OCI-LY1 (cell line): ENCODE measurements around the gene CCDC7.

Experiments
- H2AFZ ChIP-seq: fragments of 200-600 bp; sonication (generic), shearing (Covaris generic); 2 replicates; pipeline ENCODE4 v1.6.0; 2014; ENCODE audit warnings: antibody characterized with exemption, mild to moderate bottlenecking, low read length
- H3F3A ChIP-seq: fragments of 200-600 bp; sonication (generic), shearing (Covaris generic); 2 replicates; pipeline ENCODE4 v1.6.0; 2014; ENCODE audit warnings: mild to moderate bottlenecking, antibody characterized with exemption, low read length, moderate library complexity; ENCODE audit not compliant: insufficient read depth
- H3K27ac ChIP-seq: fragments of 200-600 bp; sonication (generic); 2 replicates; pipeline ENCODE4 v1.5.1; 2014; ENCODE audit warnings: low read length, mixed run types, mild to moderate bottlenecking, low read depth; ENCODE audit not compliant: poor library complexity, severe bottlenecking
- H3K27me3 ChIP-seq: fragments of 200-600 bp; sonication (generic); 2 replicates; pipeline ENCODE4 v1.6.0; 2014; ENCODE audit warnings: antibody characterized with exemption, mild to moderate bottlenecking, low read length, moderate library complexity; ENCODE audit not compliant: insufficient read depth
- H3K36me3 ChIP-seq: fragments of 200-600 bp; sonication (generic); 2 replicates; pipeline ENCODE4 v1.6.1; 2014; ENCODE audit warnings: mild to moderate bottlenecking, antibody characterized with exemption, low read length, moderate library complexity, mixed read lengths; ENCODE audit not compliant: insufficient read depth
- H3K4me1 ChIP-seq: fragments of 200-600 bp; sonication (generic); 2 replicates; pipeline ENCODE4 v1.5.1; 2014; ENCODE audit warnings: mild to moderate bottlenecking, low read length, moderate library complexity; ENCODE audit not compliant: insufficient read depth, severe bottlenecking
- H3K4me2 ChIP-seq: fragments of 200-600 bp; sonication (generic), shearing (Covaris generic); 2 replicates; pipeline ENCODE4 v1.6.1; 2014; ENCODE audit warnings: low read length
- H3K4me3 ChIP-seq: fragments of 200-600 bp; sonication (generic); 2 replicates; pipeline ENCODE4 v1.5.1; 2014; ENCODE audit warnings: low read length, low read depth, mild to moderate bottlenecking, mixed read lengths; ENCODE audit not compliant: poor library complexity, severe bottlenecking
- H3K79me2 ChIP-seq: fragments of 200-600 bp; shearing (Covaris generic); 2 replicates; pipeline ENCODE4 v1.6.1; 2016; ENCODE audit warnings: mixed run types, low read length, mixed read lengths; ENCODE audit not compliant: insufficient read depth
- H3K9ac ChIP-seq: fragments of 200-600 bp; sonication (generic), shearing (Covaris generic); 2 replicates; pipeline ENCODE4 v1.6.1; 2014; ENCODE audit warnings: mild to moderate bottlenecking, low read length, mixed read lengths
- H3K9me2 ChIP-seq: fragments of 200-600 bp; sonication (generic), shearing (Covaris generic); 2 replicates; pipeline ENCODE4 v1.6.1; 2014; ENCODE audit warnings: low read depth, mild to moderate bottlenecking, low read length, mixed read lengths
- H3K9me3 ChIP-seq: fragments of 200-600 bp; shearing (Covaris generic); 2 replicates; pipeline ENCODE4 v1.6.1; 2014; ENCODE audit warnings: low read length, mixed read lengths
- H4K20me1 ChIP-seq: fragments of 200-600 bp; sonication (generic), shearing (Covaris generic); 2 replicates; pipeline ENCODE4 v1.6.0; 2016; ENCODE audit warnings: mild to moderate bottlenecking, low read length; ENCODE audit not compliant: insufficient read depth
- CTCF ChIP-seq: fragments of 200-600 bp; sonication (generic), shearing (Covaris generic); IDR thresholded peaks from 2 replicates; pipeline ENCODE4 v1.5.1; 2017; ENCODE audit warnings: mild to moderate bottlenecking, antibody characterized with exemption, low read length, moderate library complexity, mixed read lengths
- EZH2 ChIP-seq: fragments of 200-600 bp; sonication (generic), shearing (Covaris generic); IDR thresholded peaks from 2 replicates; pipeline ENCODE4 v1.8.0; 2017; ENCODE audit warnings: borderline replicate concordance, mixed run types, mild to moderate bottlenecking, antibody characterized with exemption, low read length, moderate library complexity, mixed read lengths

The CCDC7 gene

GRCh38 chr10:32877915-32878314 is 432.0 kb downstream of the CCDC7 start:
- no peaks in the 10 kb centered on the region for H3F3A ChIP-seq
- TF ChIP-seq EZH2 (no peak), CTCF (no peak)
- no peaks in the 10 kb centered on the region for H3K27me3 ChIP-seq
- H3K4me1 ChIP-seq = no peaks in the 10 kb centered on the region
- H3K4me3 ChIP-seq = no peak overlapping the region
- H3K9ac ChIP-seq = no peak overlapping the region
- no peak overlapping the region for H3K27ac ChIP-seq
- no peaks in the 10 kb centered on the region for H4K20me1 ChIP-seq
- H3K9me3 ChIP-seq = no peaks in the 10 kb centered on the region
- no peaks in the 10 kb centered on the region for H3K79me2 ChIP-seq
- no peak overlapping the region for H2AFZ ChIP-seq
- no peak overlapping the region for H3K4me2 ChIP-seq
- H3K36me3 ChIP-seq = no peaks in the 10 kb centered on the region
- no peaks in the 10 kb centered on the region for H3K9me2 ChIP-seq

GRCh38 chr10:32878646-32879045 is 432.7 kb downstream of the CCDC7 start:
- Histone ChIP-seq H3K36me3 (no peaks in the 10 kb centered on the region), H2AFZ (no peak overlapping the region), H4K20me1 (no peaks in the 10 kb centered on the region), H3K9ac (no peak overlapping the region), H3K79me2 (no peaks in the 10 kb centered on the region), H3K27me3 (no peaks in the 10 kb centered on the region), H3K4me1 (no peaks in the 10 kb centered on the region), H3K4me3 (no peak overlapping the region), H3K9me3 (no peaks in the 10 kb centered on the region), H3F3A (no peaks in the 10 kb centered on the region), H3K9me2 (no peaks in the 10 kb centered on the region), H3K4me2 (no peak overlapping the region), H3K27ac (no peak overlapping the region)
- TF ChIP-seq CTCF (no peak), EZH2 (no peak)

GRCh38 chr10:32882076-32882475 is 436.1 kb downstream of the CCDC7 start:
- TF ChIP-seq EZH2 = no peak

GRCh38 chr10:32887481-32887880 is 441.5 kb downstream of the CCDC7 start:
- no peaks in the 10 kb centered on the region for H3K9me2 ChIP-seq
- no peaks in the 10 kb centered on the region for H4K20me1 ChIP-seq
- no peaks in the 10 kb centered on the region for H3K36me3 ChIP-seq
- H3K27ac ChIP-seq = no peak overlapping the region
- no peak overlapping the region for H3K9ac ChIP-seq
- TF ChIP-seq EZH2 = no peak
- TF ChIP-seq CTCF = no peak
- no peaks in the 10 kb centered on the region for H3K4me1 ChIP-seq
- no peaks in the 10 kb centered on the region for H3K27me3 ChIP-seq
- no peak overlapping the region for H3K4me3 ChIP-seq
- no peak overlapping the region for H2AFZ ChIP-seq
- H3F3A ChIP-seq = no peaks in the 10 kb centered on the region
- no peak overlapping the region for H3K4me2 ChIP-seq
- no peaks in the 10 kb centered on the region for H3K9me3 ChIP-seq
- no peaks in the 10 kb centered on the region for H3K79me2 ChIP-seq

More at GRCh38 chr10:32882076-32882475, 436.1 kb downstream of the CCDC7 start:
- H2AFZ ChIP-seq = no peak overlapping the region
- no peaks in the 10 kb centered on the region for H3K4me1 ChIP-seq
- no peak overlapping the region for H3K9ac ChIP-seq
- no peaks in the 10 kb centered on the region for H3K9me3 ChIP-seq
- H3K27ac ChIP-seq = no peak overlapping the region
- H3K4me2 ChIP-seq = no peak overlapping the region
- H3K79me2 ChIP-seq = no peaks in the 10 kb centered on the region
- no peaks in the 10 kb centered on the region for H3K9me2 ChIP-seq
- H3K27me3 ChIP-seq = no peaks in the 10 kb centered on the region
- H3F3A ChIP-seq = no peaks in the 10 kb centered on the region
- H3K4me3 ChIP-seq = no peak overlapping the region
- no peaks in the 10 kb centered on the region for H4K20me1 ChIP-seq
- no peaks in the 10 kb centered on the region for H3K36me3 ChIP-seq
